ENCODE data around the gene ZDHHC7. TPM values are rescaled to one million over a fixed set of nuclear protein-coding genes. Genes with fewer than 3 reads are reported as not detected.

The ZDHHC7 gene
- total RNA-seq, 1 donor from 2014 or later: 59.2 TPM

DNA sequence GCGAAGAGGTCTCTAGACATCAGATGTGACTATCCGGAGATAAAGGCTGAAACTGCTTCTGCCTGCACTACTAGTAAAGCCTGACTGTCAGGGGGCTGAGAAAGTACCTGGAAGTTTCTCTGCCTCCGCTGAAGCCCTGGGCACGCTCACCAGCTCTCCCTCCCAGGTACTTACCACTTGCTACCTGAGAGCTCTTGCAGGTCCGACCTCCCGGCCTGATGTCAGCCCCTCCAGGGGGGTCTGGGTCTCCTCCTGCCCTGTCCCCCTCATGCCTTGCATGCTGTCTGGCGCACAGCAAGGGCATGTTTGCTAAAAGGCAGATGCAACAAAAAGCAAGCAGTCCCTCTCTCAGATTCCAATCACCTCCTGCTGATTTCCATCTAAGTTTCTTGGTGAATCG is 17.4 kb downstream of the ZDHHC7 start:
- Histone ChIP-seq H3K27ac (ENCODE audit: low read depth, low read length) (peak overlapping the region; percentile 95), H4K20me1 (ENCODE audit: insufficient read depth, low read length) (peaks cover 5% of the 10 kb centered on the region), H3K79me2 (ENCODE audit: insufficient read depth, low read length) (peaks cover 75% of the 10 kb centered on the region), H2AFZ (ENCODE audit: low read depth, low read length) (no peak overlapping the region), H3K27me3 (ENCODE audit: insufficient read depth, low read length) (no peaks in the 10 kb centered on the region), H3K4me3 (ENCODE audit: insufficient read depth, low read depth, low read length) (no peak overlapping the region), H3K4me1 (ENCODE audit: insufficient read depth, low read length) (peaks cover 23% of the 10 kb centered on the region), H3K36me3 (ENCODE audit: insufficient read depth, low read length) (peaks cover 27% of the 10 kb centered on the region), H3K4me2 (ENCODE audit: low read length) (peak overlapping the region; percentile 74), H3K9ac (ENCODE audit: low read length) (peak overlapping the region; percentile 76), H3K9me3 (ENCODE audit: insufficient read depth, low read depth, low read length) (no peaks in the 10 kb centered on the region)
- Mint-ChIP-seq H3K27ac (ENCODE audit: unreplicated experiment) (peak overlapping the region; percentile 87), H3K4me1 (ENCODE audit: low read depth, unreplicated experiment) (peaks cover 19% of the 10 kb centered on the region), H3K27me3 (ENCODE audit: low read depth, unreplicated experiment) (no peaks in the 10 kb centered on the region), H3K4me3 (ENCODE audit: unreplicated experiment) (no peak overlapping the region), H3K36me3 (ENCODE audit: low read depth, unreplicated experiment) (peaks cover 22% of the 10 kb centered on the region), H3K9me3 (ENCODE audit: unreplicated experiment) (no peaks in the 10 kb centered on the region)
- DNase-seq (ENCODE audit: low read depth) (no peak), FAIRE-seq (no peak)
- no peak for TF ChIP-seq EZH2 (IDR thresholded peaks at IDR 0.05; ENCODE audit: insufficient read depth, low read length)
- TF ChIP-seq, protein P1, sequence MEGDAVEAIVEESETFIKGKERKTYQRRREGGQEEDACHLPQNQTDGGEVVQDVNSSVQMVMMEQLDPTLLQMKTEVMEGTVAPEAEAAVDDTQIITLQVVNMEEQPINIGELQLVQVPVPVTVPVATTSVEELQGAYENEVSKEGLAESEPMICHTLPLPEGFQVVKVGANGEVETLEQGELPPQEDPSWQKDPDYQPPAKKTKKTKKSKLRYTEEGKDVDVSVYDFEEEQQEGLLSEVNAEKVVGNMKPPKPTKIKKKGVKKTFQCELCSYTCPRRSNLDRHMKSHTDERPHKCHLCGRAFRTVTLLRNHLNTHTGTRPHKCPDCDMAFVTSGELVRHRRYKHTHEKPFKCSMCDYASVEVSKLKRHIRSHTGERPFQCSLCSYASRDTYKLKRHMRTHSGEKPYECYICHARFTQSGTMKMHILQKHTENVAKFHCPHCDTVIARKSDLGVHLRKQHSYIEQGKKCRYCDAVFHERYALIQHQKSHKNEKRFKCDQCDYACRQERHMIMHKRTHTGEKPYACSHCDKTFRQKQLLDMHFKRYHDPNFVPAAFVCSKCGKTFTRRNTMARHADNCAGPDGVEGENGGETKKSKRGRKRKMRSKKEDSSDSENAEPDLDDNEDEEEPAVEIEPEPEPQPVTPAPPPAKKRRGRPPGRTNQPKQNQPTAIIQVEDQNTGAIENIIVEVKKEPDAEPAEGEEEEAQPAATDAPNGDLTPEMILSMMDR (IDR thresholded peaks at IDR 0.05; ENCODE audit: insufficient read depth, low read depth, low read length): no peak

DNA sequence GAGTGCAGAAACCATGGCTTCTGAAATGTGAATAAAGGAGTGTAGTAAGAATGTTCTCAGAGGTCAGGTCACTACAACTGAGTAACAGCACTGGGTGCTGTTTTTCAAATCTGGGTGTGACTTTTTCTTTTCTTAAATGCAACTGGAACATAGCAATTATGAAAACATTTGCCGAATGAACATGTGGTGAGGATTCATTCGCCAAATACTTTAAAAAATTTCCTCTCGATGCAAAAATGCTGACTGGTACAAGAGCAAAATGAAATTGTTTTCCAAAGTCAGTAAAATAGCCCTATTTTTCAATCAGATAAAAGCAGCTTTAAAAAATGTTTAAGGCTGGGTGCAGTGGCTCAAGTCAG is 18.6 kb downstream of the ZDHHC7 start:
- Histone ChIP-seq H3K36me3 (ENCODE audit: insufficient read depth, low read length) (peaks cover 30% of the 10 kb centered on the region), H3K9me3 (ENCODE audit: insufficient read depth, low read depth, low read length) (no peaks in the 10 kb centered on the region), H3K4me3 (ENCODE audit: insufficient read depth, low read depth, low read length) (no peak overlapping the region), H4K20me1 (ENCODE audit: insufficient read depth, low read length) (peaks cover 5% of the 10 kb centered on the region), H3K27ac (ENCODE audit: low read depth, low read length) (no peak overlapping the region), H3K4me2 (ENCODE audit: low read length) (no peak overlapping the region), H3K79me2 (ENCODE audit: insufficient read depth, low read length) (peaks cover 76% of the 10 kb centered on the region), H3K27me3 (ENCODE audit: insufficient read depth, low read length) (no peaks in the 10 kb centered on the region), H2AFZ (ENCODE audit: low read depth, low read length) (no peak overlapping the region), H3K9ac (ENCODE audit: low read length) (no peak overlapping the region), H3K4me1 (ENCODE audit: insufficient read depth, low read length) (peaks cover 21% of the 10 kb centered on the region)
- Mint-ChIP-seq H3K27me3 (ENCODE audit: low read depth, unreplicated experiment) (no peaks in the 10 kb centered on the region), H3K4me1 (ENCODE audit: low read depth, unreplicated experiment) (peaks cover 15% of the 10 kb centered on the region), H3K27ac (ENCODE audit: unreplicated experiment) (no peak overlapping the region), H3K36me3 (ENCODE audit: low read depth, unreplicated experiment) (peaks cover 26% of the 10 kb centered on the region), H3K4me3 (ENCODE audit: unreplicated experiment) (no peak overlapping the region), H3K9me3 (ENCODE audit: unreplicated experiment) (no peaks in the 10 kb centered on the region)
- FAIRE-seq: no peak
- DNase-seq (ENCODE audit: low read depth): no peak
- TF ChIP-seq, protein P1 (IDR thresholded peaks at IDR 0.05; ENCODE audit: insufficient read depth, low read depth, low read length): no peak
- TF ChIP-seq EZH2 (IDR thresholded peaks at IDR 0.05; ENCODE audit: insufficient read depth, low read length): no peak

DNA sequence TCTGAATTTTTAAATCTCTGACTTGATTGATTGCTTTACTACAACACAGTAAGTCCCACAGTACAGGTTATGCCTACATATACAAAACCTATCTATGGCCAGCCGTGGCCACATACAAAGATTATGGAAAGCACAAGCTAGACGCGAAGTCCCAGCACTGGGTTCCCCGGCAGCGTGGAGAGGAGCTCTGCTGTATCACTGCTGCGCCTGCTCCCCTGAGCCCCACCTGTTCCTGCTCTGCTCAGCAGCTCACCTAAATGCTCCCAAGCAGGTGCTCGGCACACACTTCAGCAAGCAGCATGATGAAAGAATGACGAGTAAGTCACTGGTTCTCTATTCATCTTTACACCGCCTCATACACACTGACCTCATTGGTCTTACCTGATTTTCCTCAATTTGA is 20.6 kb downstream of the ZDHHC7 start:
- H3K79me2 ChIP-seq (ENCODE audit: insufficient read depth, low read length): peaks cover 79% of the 10 kb centered on the region
- FAIRE-seq (no peak), DNase-seq (ENCODE audit: low read depth) (no peak)
- H4K20me1 ChIP-seq (ENCODE audit: insufficient read depth, low read length): peaks cover 5% of the 10 kb centered on the region
- H3K27ac ChIP-seq (ENCODE audit: low read depth, low read length): no peak overlapping the region
- no peaks in the 10 kb centered on the region for H3K27me3 ChIP-seq (ENCODE audit: insufficient read depth, low read length)
- H3K9me3 Mint-ChIP-seq (ENCODE audit: unreplicated experiment): no peaks in the 10 kb centered on the region
- H3K36me3 ChIP-seq (ENCODE audit: insufficient read depth, low read length): peaks cover 35% of the 10 kb centered on the region
- no peaks in the 10 kb centered on the region for H3K27me3 Mint-ChIP-seq (ENCODE audit: low read depth, unreplicated experiment)
- no peak overlapping the region for H3K4me3 ChIP-seq (ENCODE audit: insufficient read depth, low read depth, low read length)
- no peak overlapping the region for H3K27ac Mint-ChIP-seq (ENCODE audit: unreplicated experiment)
- peaks cover 26% of the 10 kb centered on the region for H3K4me1 ChIP-seq (ENCODE audit: insufficient read depth, low read length)
- TF ChIP-seq, protein P1 (IDR thresholded peaks at IDR 0.05; ENCODE audit: insufficient read depth, low read depth, low read length): no peak
- no peak for TF ChIP-seq EZH2 (IDR thresholded peaks at IDR 0.05; ENCODE audit: insufficient read depth, low read length)
- no peak overlapping the region for H3K4me2 ChIP-seq (ENCODE audit: low read length)
- H3K9me3 ChIP-seq (ENCODE audit: insufficient read depth, low read depth, low read length): no peaks in the 10 kb centered on the region
- H3K9ac ChIP-seq (ENCODE audit: low read length): no peak overlapping the region
- peaks cover 17% of the 10 kb centered on the region for H3K4me1 Mint-ChIP-seq (ENCODE audit: low read depth, unreplicated experiment)
- H2AFZ ChIP-seq (ENCODE audit: low read depth, low read length): no peak overlapping the region
- H3K4me3 Mint-ChIP-seq (ENCODE audit: unreplicated experiment): no peak overlapping the region
- peaks cover 38% of the 10 kb centered on the region for H3K36me3 Mint-ChIP-seq (ENCODE audit: low read depth, unreplicated experiment)

Data from astrocyte (in vitro differentiated cells and primary cell).